Ishikawa (cell line): ENCODE measurements around the gene E2F2.

ENCODE experiments used
- CEBPB ChIP-seq: IDR thresholded peaks from 2 replicates; pipeline ENCODE4 v1.6.1; 2012
- CREB1 ChIP-seq: IDR thresholded peaks from 2 replicates; pipeline ENCODE4 v1.6.1; 2012; ENCODE audit warnings: low read depth
- EGR1 ChIP-seq: IDR thresholded peaks from 2 replicates; pipeline ENCODE4 v1.6.1; 2012
- EP300 ChIP-seq: IDR thresholded peaks from 2 replicates; pipeline ENCODE4 v1.6.1; 2012; ENCODE audit warnings: borderline replicate concordance
- NFIC ChIP-seq: IDR thresholded peaks from 2 replicates; pipeline ENCODE4 v1.6.1; 2012
- RAD21 ChIP-seq: IDR thresholded peaks from 2 replicates; pipeline ENCODE4 v1.6.1; 2012; ENCODE audit warnings: low read depth
- TAF1 ChIP-seq: IDR thresholded peaks from 2 replicates; pipeline ENCODE4 v1.6.1; 2012; ENCODE audit warnings: low read depth, mild to moderate bottlenecking
- TCF12 ChIP-seq: IDR thresholded peaks from 2 replicates; pipeline ENCODE4 v1.6.1; 2012; ENCODE audit warnings: low read depth
- TEAD4 ChIP-seq: IDR thresholded peaks from 2 replicates; pipeline ENCODE4 v1.6.1; 2012
- YY1 ChIP-seq: IDR thresholded peaks from 2 replicates; pipeline ENCODE4 v1.6.1; 2012; ENCODE audit warnings: low read depth
- ZBTB7A ChIP-seq: IDR thresholded peaks from 2 replicates; pipeline ENCODE4 v1.6.1; 2012; ENCODE audit warnings: low read depth
- TF ChIP-seq, protein P1 (sequence below): IDR thresholded peaks from 2 replicates; pipeline ENCODE4 v1.6.1; 2012; ENCODE audit warnings: low read depth, mild to moderate bottlenecking
- TF ChIP-seq, protein P2 (sequence below): IDR thresholded peaks from 2 replicates; pipeline ENCODE4 v1.6.1; 2012
- TF ChIP-seq, protein P3 (sequence below): IDR thresholded peaks from 2 replicates; pipeline ENCODE4 v1.6.1; 2012

DNA sequence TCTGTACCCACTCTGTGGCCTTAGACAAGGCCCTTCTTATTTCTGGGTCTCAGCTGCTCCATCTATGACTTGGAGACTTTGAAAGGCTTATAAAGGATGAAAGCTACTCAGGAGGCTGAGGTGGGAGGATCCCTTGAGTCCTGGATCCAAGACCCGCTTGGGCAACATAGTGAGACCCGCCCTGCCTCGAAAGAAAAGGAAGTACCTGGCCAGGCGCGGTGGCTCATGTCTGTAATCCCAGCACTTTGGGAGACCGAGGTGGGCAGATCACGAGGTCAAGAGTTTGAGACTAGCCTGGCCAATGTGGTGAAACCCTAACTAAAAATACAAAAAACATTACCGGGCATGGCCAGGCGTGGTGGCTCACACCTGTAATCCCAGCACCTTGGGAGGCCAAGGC lies 14.8 kb upstream of the E2F2 start:
- no peak for TF ChIP-seq CEBPB
- TF ChIP-seq EGR1 = no peak
- TF ChIP-seq, protein P1, sequence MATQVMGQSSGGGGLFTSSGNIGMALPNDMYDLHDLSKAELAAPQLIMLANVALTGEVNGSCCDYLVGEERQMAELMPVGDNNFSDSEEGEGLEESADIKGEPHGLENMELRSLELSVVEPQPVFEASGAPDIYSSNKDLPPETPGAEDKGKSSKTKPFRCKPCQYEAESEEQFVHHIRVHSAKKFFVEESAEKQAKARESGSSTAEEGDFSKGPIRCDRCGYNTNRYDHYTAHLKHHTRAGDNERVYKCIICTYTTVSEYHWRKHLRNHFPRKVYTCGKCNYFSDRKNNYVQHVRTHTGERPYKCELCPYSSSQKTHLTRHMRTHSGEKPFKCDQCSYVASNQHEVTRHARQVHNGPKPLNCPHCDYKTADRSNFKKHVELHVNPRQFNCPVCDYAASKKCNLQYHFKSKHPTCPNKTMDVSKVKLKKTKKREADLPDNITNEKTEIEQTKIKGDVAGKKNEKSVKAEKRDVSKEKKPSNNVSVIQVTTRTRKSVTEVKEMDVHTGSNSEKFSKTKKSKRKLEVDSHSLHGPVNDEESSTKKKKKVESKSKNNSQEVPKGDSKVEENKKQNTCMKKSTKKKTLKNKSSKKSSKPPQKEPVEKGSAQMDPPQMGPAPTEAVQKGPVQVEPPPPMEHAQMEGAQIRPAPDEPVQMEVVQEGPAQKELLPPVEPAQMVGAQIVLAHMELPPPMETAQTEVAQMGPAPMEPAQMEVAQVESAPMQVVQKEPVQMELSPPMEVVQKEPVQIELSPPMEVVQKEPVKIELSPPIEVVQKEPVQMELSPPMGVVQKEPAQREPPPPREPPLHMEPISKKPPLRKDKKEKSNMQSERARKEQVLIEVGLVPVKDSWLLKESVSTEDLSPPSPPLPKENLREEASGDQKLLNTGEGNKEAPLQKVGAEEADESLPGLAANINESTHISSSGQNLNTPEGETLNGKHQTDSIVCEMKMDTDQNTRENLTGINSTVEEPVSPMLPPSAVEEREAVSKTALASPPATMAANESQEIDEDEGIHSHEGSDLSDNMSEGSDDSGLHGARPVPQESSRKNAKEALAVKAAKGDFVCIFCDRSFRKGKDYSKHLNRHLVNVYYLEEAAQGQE = no peak
- TF ChIP-seq TAF1 = no peak
- no peak for TF ChIP-seq YY1
- TF ChIP-seq, protein P2, sequence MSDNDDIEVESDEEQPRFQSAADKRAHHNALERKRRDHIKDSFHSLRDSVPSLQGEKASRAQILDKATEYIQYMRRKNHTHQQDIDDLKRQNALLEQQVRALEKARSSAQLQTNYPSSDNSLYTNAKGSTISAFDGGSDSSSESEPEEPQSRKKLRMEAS = no peak
- no peak for TF ChIP-seq TCF12
- no peak for TF ChIP-seq TEAD4
- no peak for TF ChIP-seq RAD21
- no peak for TF ChIP-seq ZBTB7A
- no peak for TF ChIP-seq EP300
- TF ChIP-seq CREB1 = no peak
- no peak for TF ChIP-seq NFIC
- TF ChIP-seq, protein P3, sequence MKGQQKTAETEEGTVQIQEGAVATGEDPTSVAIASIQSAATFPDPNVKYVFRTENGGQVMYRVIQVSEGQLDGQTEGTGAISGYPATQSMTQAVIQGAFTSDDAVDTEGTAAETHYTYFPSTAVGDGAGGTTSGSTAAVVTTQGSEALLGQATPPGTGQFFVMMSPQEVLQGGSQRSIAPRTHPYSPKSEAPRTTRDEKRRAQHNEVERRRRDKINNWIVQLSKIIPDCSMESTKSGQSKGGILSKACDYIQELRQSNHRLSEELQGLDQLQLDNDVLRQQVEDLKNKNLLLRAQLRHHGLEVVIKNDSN = no peak
